Measurements from ENCODE around the gene ZNF30.
"Not testable (repeated sequence)": the region's sequence is repeated elsewhere in the genome, so short reads cannot be mapped to it uniquely, and the experiment has no call there.

Gene ZNF30

GRCh38 chr19:34984287-34984686, 57.6 kb downstream of the ZNF30 start:
- H3K4me3 ChIP-seq (replicated peaks in 1 of 2; ENCODE audit: low read depth in 2 of 2, low read length in 2 of 2): no peak overlapping the region
- no peak for DNase-seq (ENCODE audit: low read depth in 2 of 2)
- no peak for TF ChIP-seq CTCF (IDR thresholded peaks at IDR 0.05; ENCODE audit: low read depth, low read length)

GRCh38 chr19:34985249-34986022, 58.7 kb downstream of the ZNF30 start:
- DNase-seq (ENCODE audit: low read depth in 2 of 2): peak; percentile 59 to 90
- no peak overlapping the region for H3K4me3 ChIP-seq (replicated peaks in 1 of 2; ENCODE audit: low read depth in 2 of 2, low read length in 2 of 2)
- no peak for TF ChIP-seq CTCF (IDR thresholded peaks at IDR 0.05; ENCODE audit: low read depth, low read length)

- no peak for TF ChIP-seq CTCF (IDR thresholded peaks at IDR 0.05; ENCODE audit: low read depth, low read length)
- no peak overlapping the region for H3K4me3 ChIP-seq (replicated peaks in 1 of 2; ENCODE audit: low read depth in 2 of 2, low read length in 2 of 2)
- no peak for DNase-seq (ENCODE audit: low read depth in 2 of 2)
Measured at GRCh38 chr19:34988119-34988518, 61.4 kb downstream of the ZNF30 start.

- TF ChIP-seq CTCF (IDR thresholded peaks at IDR 0.05; ENCODE audit: low read depth, low read length): no peak
- H3K4me3 ChIP-seq (replicated peaks in 1 of 2; ENCODE audit: low read depth in 2 of 2, low read length in 2 of 2): no peak overlapping the region
- no peak for DNase-seq (ENCODE audit: low read depth in 2 of 2)
Measured at GRCh38 chr19:34989298-34989697, 62.6 kb downstream of the ZNF30 start.

GRCh38 chr19:34990578-34991192, 64.0 kb downstream of the ZNF30 start:
- H3K4me3 ChIP-seq (replicated peaks in 1 of 2; ENCODE audit: low read depth in 2 of 2, low read length in 2 of 2): no peak overlapping the region
- DNase-seq (ENCODE audit: low read depth in 2 of 2): no peak
- TF ChIP-seq CTCF (IDR thresholded peaks at IDR 0.05; ENCODE audit: low read depth, low read length): no peak

GRCh38 chr19:34991542-34992333, 65.0 kb downstream of the ZNF30 start:
- no peak for TF ChIP-seq CTCF (IDR thresholded peaks at IDR 0.05; ENCODE audit: low read depth, low read length)
- no peak overlapping the region for H3K4me3 ChIP-seq (replicated peaks in 1 of 2; ENCODE audit: low read depth in 2 of 2, low read length in 2 of 2)
- no peak for DNase-seq (ENCODE audit: low read depth in 2 of 2)

GRCh38 chr19:34992582-34992981, 65.9 kb downstream of the ZNF30 start:
- not testable (repeated sequence) for H3K4me3 ChIP-seq (replicated peaks in 1 of 2; ENCODE audit: low read depth in 2 of 2, low read length in 2 of 2)

More at GRCh38 chr19:34992582-34992981, 65.9 kb downstream of the ZNF30 start:
- not testable (repeated sequence) for DNase-seq (ENCODE audit: low read depth in 2 of 2)
